ENCODE measurements around the gene SPTLC1.

- TF ChIP-seq CTCF (IDR thresholded peaks at IDR 0.05) (no peak), POLR2A (IDR thresholded peaks at IDR 0.05) (no peak)
Observed at GRCh38 chr9:92042260-92042659, 73.0 kb downstream of the SPTLC1 start.

Data from body of pancreas (tissue), 4 donors.